Left ventricle myocardium inferior (tissue), 1 donor: ENCODE results near the gene ABCA2. TPM values are rescaled to one million over a fixed set of nuclear protein-coding genes. Genes with fewer than 3 reads are reported as not detected.

ENCODE experiments used
- DNase-seq: peaks from one replicate; pipeline ENCODE4 v3.0.0-alpha.2; 2020
- H3K27ac ChIP-seq: fragments of 200-600 bp; replicated peaks from 2 replicates; pipeline ENCODE4 v1.8.0; 2021
- H3K27me3 ChIP-seq: fragments of 200-600 bp; 2 replicates; pipeline ENCODE4 v1.8.0; 2021; ENCODE audit warnings: low read depth
- H3K36me3 ChIP-seq: fragments of 200-600 bp; 2 replicates; pipeline ENCODE4 v1.8.0; 2021
- H3K4me1 ChIP-seq: fragments of 200-600 bp; 2 replicates; pipeline ENCODE4 v1.8.0; 2021
- H3K4me3 ChIP-seq: fragments of 200-600 bp; 2 replicates; pipeline ENCODE4 v1.8.0; 2021; ENCODE audit warnings: mild to moderate bottlenecking, moderate library complexity
- H3K9me3 ChIP-seq: fragments of 200-600 bp; replicated peaks from 2 replicates; pipeline ENCODE4 v1.8.0; 2021
- intact Hi-C: fragments of 100-400 bp; cut with micrococcal nuclease; formaldehyde crosslinking; loops from one replicate; pipeline ENCODE4 v1.11.0; 2022
- total RNA-seq: library from RNA; stranded (reverse); fragmentation: NEBNext Ultra II Directional; extraction: Animal tissue kit (Norgen Biotek cat#: 25700); gene quantifications from one replicate; pipeline ENCODE4 v1.2.1, GENCODE V29; 2021
- TF ChIP-seq, protein P1 (sequence below): fragments of 200-600 bp; IDR thresholded peaks from 2 replicates; pipeline ENCODE4 v1.8.0; 2021; ENCODE audit warnings: antibody characterized with exemption, mild to moderate bottlenecking, borderline replicate concordance
- donor health status: DM: no; HTN: yes; CAD: no; lungs with severe emphysema.

The ABCA2 gene
- total RNA-seq, 1 donor from 2014 or later = 29.9 TPM

DNA sequence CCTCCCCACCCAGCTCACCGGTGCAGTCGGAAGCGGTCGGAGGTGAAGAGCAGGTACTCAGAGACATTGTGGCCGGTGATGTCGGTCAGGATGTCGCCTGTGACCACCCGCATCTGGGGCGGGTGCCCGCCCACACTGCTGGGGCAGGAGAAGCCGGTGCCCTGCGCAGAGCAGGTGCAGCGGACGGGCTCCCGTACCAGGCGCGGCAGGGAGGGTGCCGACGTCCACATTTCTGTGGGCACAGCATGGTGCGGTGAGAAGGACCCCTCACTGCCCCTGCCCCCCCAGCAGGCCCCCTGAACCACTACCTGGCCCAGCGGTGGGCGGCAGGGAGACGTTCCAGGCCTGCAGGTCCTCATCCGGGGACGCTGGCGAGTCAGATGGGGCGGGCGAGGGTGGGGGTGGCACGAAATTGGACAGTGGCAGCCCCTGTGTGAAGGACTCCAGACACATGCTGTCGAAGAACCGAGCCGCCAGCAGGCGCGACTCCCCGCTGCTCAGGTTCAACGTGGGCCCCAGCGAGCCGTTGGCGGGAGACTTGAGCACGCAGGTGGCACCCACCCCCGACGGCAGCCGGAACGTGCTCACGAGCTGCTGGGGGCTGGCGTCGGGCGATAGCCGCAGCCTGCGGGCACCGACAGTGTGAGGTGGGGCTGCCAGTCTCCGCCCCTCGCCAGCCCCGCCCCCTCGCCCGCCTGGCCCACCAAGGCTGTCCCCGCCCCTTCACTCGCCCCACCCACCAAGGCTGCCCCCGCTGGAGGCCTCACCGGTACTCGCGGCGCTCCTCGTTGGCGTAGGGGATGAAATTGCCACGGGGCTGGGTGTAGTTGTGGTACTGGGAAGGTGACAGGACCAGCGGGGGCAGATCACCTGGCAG lies 15.1 kb downstream of the ABCA2 start:
- Histone ChIP-seq H3K9me3 (no peaks in the 10 kb centered on the region), H3K4me1 (no peaks in the 10 kb centered on the region), H3K27ac (no peak overlapping the region), H3K4me3 (no peak overlapping the region), H3K27me3 (no peaks in the 10 kb centered on the region), H3K36me3 (peaks cover 85% of the 10 kb centered on the region)
- TF ChIP-seq, protein P1, sequence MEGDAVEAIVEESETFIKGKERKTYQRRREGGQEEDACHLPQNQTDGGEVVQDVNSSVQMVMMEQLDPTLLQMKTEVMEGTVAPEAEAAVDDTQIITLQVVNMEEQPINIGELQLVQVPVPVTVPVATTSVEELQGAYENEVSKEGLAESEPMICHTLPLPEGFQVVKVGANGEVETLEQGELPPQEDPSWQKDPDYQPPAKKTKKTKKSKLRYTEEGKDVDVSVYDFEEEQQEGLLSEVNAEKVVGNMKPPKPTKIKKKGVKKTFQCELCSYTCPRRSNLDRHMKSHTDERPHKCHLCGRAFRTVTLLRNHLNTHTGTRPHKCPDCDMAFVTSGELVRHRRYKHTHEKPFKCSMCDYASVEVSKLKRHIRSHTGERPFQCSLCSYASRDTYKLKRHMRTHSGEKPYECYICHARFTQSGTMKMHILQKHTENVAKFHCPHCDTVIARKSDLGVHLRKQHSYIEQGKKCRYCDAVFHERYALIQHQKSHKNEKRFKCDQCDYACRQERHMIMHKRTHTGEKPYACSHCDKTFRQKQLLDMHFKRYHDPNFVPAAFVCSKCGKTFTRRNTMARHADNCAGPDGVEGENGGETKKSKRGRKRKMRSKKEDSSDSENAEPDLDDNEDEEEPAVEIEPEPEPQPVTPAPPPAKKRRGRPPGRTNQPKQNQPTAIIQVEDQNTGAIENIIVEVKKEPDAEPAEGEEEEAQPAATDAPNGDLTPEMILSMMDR = no peak
- no peak for DNase-seq
- intact Hi-C loops = no loop called here

DNA sequence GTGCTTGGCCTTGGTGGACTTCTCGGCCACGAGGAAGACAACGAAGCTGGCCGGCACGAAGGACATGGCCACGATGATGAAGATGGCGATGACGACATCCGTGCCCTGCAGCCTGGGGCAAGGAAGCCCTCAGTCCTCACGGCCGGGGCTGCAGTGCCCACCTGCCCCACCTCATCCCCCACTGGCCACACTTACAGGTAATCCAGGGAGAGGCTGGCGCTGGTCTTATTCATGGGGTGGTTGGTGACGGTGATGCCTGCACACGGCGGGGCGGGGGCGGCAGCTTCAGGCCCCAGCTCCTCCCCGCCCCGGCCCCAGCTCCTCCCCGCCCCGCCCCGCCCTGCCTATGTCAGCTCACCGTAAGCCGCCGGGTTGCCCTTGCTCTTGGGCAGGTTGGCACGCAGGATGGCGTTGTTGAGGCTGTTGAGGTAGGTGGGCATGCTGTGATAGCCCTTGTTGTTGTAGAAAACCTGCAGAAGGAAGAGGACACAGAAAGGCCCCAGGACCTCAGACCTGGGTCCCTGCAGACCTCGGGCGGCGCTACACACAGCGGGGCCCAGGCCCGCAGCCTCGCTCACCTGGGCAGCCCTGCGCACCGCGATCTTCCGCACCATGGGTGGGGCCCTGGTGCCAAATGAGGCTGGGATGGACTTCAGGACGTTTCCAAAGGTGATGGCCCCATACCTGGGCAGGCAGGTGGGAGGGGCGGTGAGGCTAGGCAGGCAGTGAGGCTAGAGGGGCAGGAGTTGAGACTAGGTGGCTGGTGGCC lies 15.9 kb downstream of the ABCA2 start:
- Histone ChIP-seq H3K4me1 (no peaks in the 10 kb centered on the region), H3K36me3 (peaks cover 77% of the 10 kb centered on the region), H3K4me3 (no peak overlapping the region), H3K27me3 (no peaks in the 10 kb centered on the region), H3K9me3 (no peaks in the 10 kb centered on the region), H3K27ac (no peak overlapping the region)
- DNase-seq = no peak
- intact Hi-C loops = no loop called here
- TF ChIP-seq, protein P1 = no peak

DNA sequence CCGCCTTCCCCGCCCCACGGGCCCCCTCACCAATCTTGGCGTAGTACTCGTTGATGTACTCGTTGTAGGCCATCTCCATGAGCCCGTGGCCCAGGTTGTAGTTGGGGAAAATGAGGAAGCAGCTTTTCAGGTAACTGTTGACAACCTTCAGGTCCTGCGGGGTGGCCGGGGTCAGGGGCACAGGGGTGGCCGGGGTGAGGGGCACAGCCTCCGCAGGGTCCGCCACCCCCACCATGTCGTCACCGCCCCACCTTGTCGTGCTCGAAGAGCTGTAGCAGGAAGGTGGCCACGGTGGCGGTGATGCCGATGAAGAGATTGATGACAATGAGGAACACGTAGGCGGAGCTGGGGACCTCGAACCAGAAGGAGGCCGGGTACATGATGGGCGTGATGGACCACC lies 16.9 kb downstream of the ABCA2 start:
- no peaks in the 10 kb centered on the region for H3K27me3 ChIP-seq
- intact Hi-C loops = no loop called here
- no peaks in the 10 kb centered on the region for H3K9me3 ChIP-seq
- H3K4me3 ChIP-seq = no peak overlapping the region
- H3K36me3 ChIP-seq = peaks cover 67% of the 10 kb centered on the region
- H3K27ac ChIP-seq = no peak overlapping the region
- no peaks in the 10 kb centered on the region for H3K4me1 ChIP-seq
- DNase-seq = no peak
- TF ChIP-seq, protein P1 = no peak

DNA sequence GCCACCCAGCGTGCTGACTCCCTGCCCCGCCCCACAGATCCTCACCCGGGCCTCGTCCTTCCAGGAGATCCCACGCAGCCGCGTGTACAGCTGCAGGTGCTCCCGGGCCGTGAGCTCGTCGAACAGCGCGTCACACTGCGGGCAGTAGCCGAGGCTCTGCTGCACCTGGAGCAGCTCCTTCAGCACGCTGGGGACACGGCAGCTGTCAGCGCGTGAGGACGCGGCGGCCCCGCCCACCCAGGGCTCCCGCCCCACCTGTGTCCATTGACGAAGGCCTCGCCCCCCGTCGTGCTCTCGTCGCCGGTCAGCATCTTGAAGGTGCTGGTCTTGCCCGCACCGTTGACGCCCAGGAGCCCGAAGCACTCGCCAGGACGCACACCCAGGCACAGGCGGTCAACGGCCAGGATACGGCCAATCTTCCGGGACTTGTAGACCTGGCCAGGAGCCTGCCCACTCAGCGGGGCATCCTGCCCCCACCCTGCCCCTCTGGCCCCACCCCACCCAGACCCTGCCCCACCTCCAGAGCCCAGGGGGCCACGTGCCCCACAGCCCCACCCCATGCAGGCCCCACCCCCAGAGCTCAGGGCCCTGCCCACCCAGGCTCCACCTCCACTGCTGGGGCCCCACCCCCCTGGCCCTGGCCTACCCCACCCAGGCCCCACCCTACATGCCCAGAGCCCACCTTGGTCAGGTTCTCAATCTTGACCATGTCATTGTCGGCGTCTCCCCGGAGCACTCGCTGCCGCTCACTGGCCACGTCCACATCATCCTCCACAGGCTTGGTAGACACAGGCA lies 17.9 kb downstream of the ABCA2 start:
- Histone ChIP-seq H3K9me3 (no peaks in the 10 kb centered on the region), H3K27ac (no peak overlapping the region), H3K4me3 (no peak overlapping the region), H3K36me3 (peaks cover 57% of the 10 kb centered on the region), H3K4me1 (no peaks in the 10 kb centered on the region), H3K27me3 (no peaks in the 10 kb centered on the region)
- TF ChIP-seq, protein P1 = no peak
- intact Hi-C loops = no loop called here
- DNase-seq = no peak

DNA sequence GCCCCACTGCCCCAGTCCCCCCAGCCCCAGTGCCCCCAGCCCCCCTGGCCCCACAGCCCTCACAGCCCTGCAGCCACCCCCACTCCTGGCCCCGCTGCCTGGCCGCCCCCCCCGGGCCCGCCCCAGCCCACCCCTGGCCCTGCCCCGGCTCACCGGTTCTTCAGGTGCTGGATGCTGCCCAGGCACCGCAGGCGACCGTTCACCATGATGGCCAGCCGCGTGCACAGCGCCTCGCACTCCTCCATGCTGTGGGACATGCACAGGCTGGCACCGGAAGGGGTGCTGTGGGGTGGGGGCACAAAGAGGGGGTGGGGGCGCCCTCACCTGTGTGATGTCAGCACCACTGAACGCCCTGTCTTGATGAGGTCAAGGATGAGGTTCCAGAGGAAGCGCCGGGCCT lies 18.8 kb downstream of the ABCA2 start:
- intact Hi-C loops = no loop called here
- peaks cover 6% of the 10 kb centered on the region for H3K9me3 ChIP-seq
- TF ChIP-seq, protein P1 = no peak
- no peaks in the 10 kb centered on the region for H3K27me3 ChIP-seq
- H3K36me3 ChIP-seq = peaks cover 48% of the 10 kb centered on the region
- DNase-seq = no peak
- H3K4me1 ChIP-seq = no peaks in the 10 kb centered on the region
- H3K4me3 ChIP-seq = no peak overlapping the region
- H3K27ac ChIP-seq = no peak overlapping the region
